GM12892 (cell line): Measurements from ENCODE around the gene SMIM22.

ENCODE experiments used
- POLR2A ChIP-seq: IDR thresholded peaks from 2 replicates; pipeline ENCODE4 v1.6.1; 2011; ENCODE audit warnings: low read depth, low read length, control low read depth
- POLR2AphosphoS5 ChIP-seq: IDR thresholded peaks from 2 replicates; pipeline ENCODE4 v1.6.1; 2011; ENCODE audit warnings: low read depth, low read length, control low read depth

GRCh38 chr16:4783251-4783950 is 11.8 kb upstream of the SMIM22 start:
- TF ChIP-seq POLR2AphosphoS5 (no peak), POLR2A (no peak)
